IPS-NIHi7 (cell line): ENCODE measurements around the gene ZNF385D.
"Not testable (repeated sequence)": the region's sequence is repeated elsewhere in the genome, so short reads cannot be mapped to it uniquely, and the experiment has no call there.

Source experiments
- DNase-seq: peaks from one replicate; pipeline ENCODE4 v3.0.0; 2012; ENCODE audit warnings: mixed read lengths; ENCODE audit errors: extremely low spot score

Gene ZNF385D

GRCh38 chr3:21515417-21515816 is 235.6 kb downstream of the ZNF385D start:
- no peak for DNase-seq

GRCh38 chr3:21509731-21510470 is 241.1 kb downstream of the ZNF385D start:
- no peak for DNase-seq

GRCh38 chr3:21508246-21508645 is 242.8 kb downstream of the ZNF385D start:
- DNase-seq, result no peak

GRCh38 chr3:21505711-21506460 is 245.1 kb downstream of the ZNF385D start:
- no peak for DNase-seq

GRCh38 chr3:21502656-21503055 is 248.4 kb downstream of the ZNF385D start:
- no peak for DNase-seq

GRCh38 chr3:21500834-21501233 is 250.2 kb downstream of the ZNF385D start:
- no peak for DNase-seq

GRCh38 chr3:21490671-21491070 is 260.3 kb downstream of the ZNF385D start:
- DNase-seq, result not testable (repeated sequence)

- no peak for DNase-seq
These were observed 263.5 kb downstream of the ZNF385D start for GRCh38 chr3:21487520-21487919.

- DNase-seq, result not testable (repeated sequence)
These were observed 264.7 kb downstream of the ZNF385D start for GRCh38 chr3:21486024-21486935.

- DNase-seq, result no peak
These were observed 266.2 kb downstream of the ZNF385D start for GRCh38 chr3:21484828-21485144.

GRCh38 chr3:21484057-21484827 is 266.8 kb downstream of the ZNF385D start:
- DNase-seq, result peak; percentile 72

- DNase-seq, result no peak
These were observed 269.0 kb downstream of the ZNF385D start for GRCh38 chr3:21481991-21482390.

- no peak for DNase-seq
These were observed 273.3 kb downstream of the ZNF385D start for GRCh38 chr3:21477541-21478288.

GRCh38 chr3:21466476-21466875 is 284.5 kb downstream of the ZNF385D start:
- DNase-seq, result no peak

- no peak for DNase-seq
These were observed 286.3 kb downstream of the ZNF385D start for GRCh38 chr3:21464746-21465145.

- no peak for DNase-seq
These were observed 287.7 kb downstream of the ZNF385D start for GRCh38 chr3:21463319-21463718.

GRCh38 chr3:21462141-21462540 is 288.9 kb downstream of the ZNF385D start:
- DNase-seq, result no peak

GRCh38 chr3:21457084-21457483 is 293.9 kb downstream of the ZNF385D start:
- no peak for DNase-seq

- no peak for DNase-seq
These were observed 301.3 kb downstream of the ZNF385D start for GRCh38 chr3:21449738-21450137.

GRCh38 chr3:21447476-21448151 is 303.4 kb downstream of the ZNF385D start:
- no peak for DNase-seq
